HG03064 (cell line): ENCODE results near the gene KLK3.
"Not testable (repeated sequence)": the region's sequence is repeated elsewhere in the genome, so short reads cannot be mapped to it uniquely, and the experiment has no call there.

Experiments
- ATAC-seq: cut with Tn5 transposase; IDR thresholded peaks from one replicate; pipeline ENCODE4 v1.9.1; 2021; ENCODE audit warnings: low read depth; ENCODE audit not compliant: unreplicated experiment

Gene KLK3

GRCh38 chr19:50859849-50860248 lies 5.1 kb downstream of the KLK3 start:
- ATAC-seq = no peak

GRCh38 chr19:50861010-50861409 lies 6.3 kb downstream of the KLK3 start:
- ATAC-seq = no peak

GRCh38 chr19:50861496-50862286 lies 7.0 kb downstream of the KLK3 start:
- no peak for ATAC-seq

- no peak for ATAC-seq
These were observed 14.8 kb downstream of the KLK3 start for GRCh38 chr19:50869479-50869878.

- ATAC-seq = no peak
These were observed 15.8 kb downstream of the KLK3 start for GRCh38 chr19:50870417-50871089.

GRCh38 chr19:50873056-50873455 lies 18.3 kb downstream of the KLK3 start, which contains the start of gene KLK2:
TSS of gene KLK2 (plus strand) at chr19:50873439. CDS start at chr19:50873474, 35 bp downstream.
- no peak for ATAC-seq

- no peak for ATAC-seq
These were observed 19.5 kb downstream of the KLK3 start for GRCh38 chr19:50874211-50874610.

GRCh38 chr19:50875795-50876422 lies 21.2 kb downstream of the KLK3 start:
- no peak for ATAC-seq

- no peak for ATAC-seq
These were observed 21.7 kb downstream of the KLK3 start for GRCh38 chr19:50876456-50876855.

GRCh38 chr19:50877338-50877737 lies 22.6 kb downstream of the KLK3 start:
- no peak for ATAC-seq

- no peak for ATAC-seq
These were observed 24.1 kb downstream of the KLK3 start for GRCh38 chr19:50878851-50879250.

GRCh38 chr19:50880241-50880640 lies 25.5 kb downstream of the KLK3 start:
- no peak for ATAC-seq

GRCh38 chr19:50882188-50882587 lies 27.5 kb downstream of the KLK3 start:
- no peak for ATAC-seq

- no peak for ATAC-seq
These were observed 34.9 kb downstream of the KLK3 start for GRCh38 chr19:50889638-50890037.

- no peak for ATAC-seq
These were observed 35.9 kb downstream of the KLK3 start for GRCh38 chr19:50890422-50891252.

GRCh38 chr19:50891253-50891625 lies 36.5 kb downstream of the KLK3 start:
- no peak for ATAC-seq

- no peak for ATAC-seq
These were observed 38.5 kb downstream of the KLK3 start for GRCh38 chr19:50893047-50893736.

GRCh38 chr19:50894478-50895356 lies 40.0 kb downstream of the KLK3 start:
- ATAC-seq = no peak

- ATAC-seq = not testable (repeated sequence)
These were observed 41.4 kb downstream of the KLK3 start for GRCh38 chr19:50896089-50896590.
